Upper lobe of right lung (tissue), 1 donor: Measurements from ENCODE around the gene RAMP1. TPM values are rescaled to one million over a fixed set of nuclear protein-coding genes. Genes with fewer than 3 reads are reported as not detected.

Experiments
- ATAC-seq: fragments of 200-7000 bp; cut with Tn5 transposase; one replicate; pipeline ENCODE4 v1.9.1; 2020; ENCODE audit warnings: mild to moderate bottlenecking, moderate library complexity
- DNase-seq: peaks from one replicate; pipeline ENCODE4 v3.0.0-alpha.2; 2020
- H3K27ac ChIP-seq: fragments of 200-600 bp; one replicate; pipeline ENCODE4 v1.8.0; 2022
- H3K27me3 ChIP-seq: fragments of 200-600 bp; one replicate; pipeline ENCODE4 v1.8.0; 2022; ENCODE audit warnings: mild to moderate bottlenecking
- H3K36me3 ChIP-seq: fragments of 200-600 bp; one replicate; pipeline ENCODE4 v1.8.0; 2022
- H3K4me1 ChIP-seq: fragments of 200-600 bp; one replicate; pipeline ENCODE4 v1.8.0; 2022
- H3K4me3 ChIP-seq: fragments of 200-600 bp; one replicate; pipeline ENCODE4 v1.8.0; 2022; ENCODE audit warnings: mild to moderate bottlenecking
- H3K9me3 ChIP-seq: fragments of 200-600 bp; one replicate; pipeline ENCODE4 v1.8.0; 2022
- intact Hi-C: fragments of 100-400 bp; cut with DNase I; formaldehyde crosslinking; loops from one replicate; pipeline ENCODE4 v1.11.0; 2022
- total RNA-seq: library from RNA; stranded (reverse); fragmentation: NEBNext Ultra II Directional; extraction: Animal tissue kit (Norgen Biotek cat#: 25700); gene quantifications from one replicate; pipeline ENCODE4 v1.2.1, GENCODE V29; 2021
- TF ChIP-seq, protein P1 (sequence below): fragments of 200-600 bp; IDR thresholded peaks from one replicate; pipeline ENCODE4 v1.8.0; 2022; ENCODE audit warnings: antibody characterized with exemption
- donor health status: DM: no; HTN: yes; CAD: no; lungs with severe emphysema.

RAMP1 gene
- total RNA-seq, 1 donor from 2014 or later = 11.1 TPM

DNA sequence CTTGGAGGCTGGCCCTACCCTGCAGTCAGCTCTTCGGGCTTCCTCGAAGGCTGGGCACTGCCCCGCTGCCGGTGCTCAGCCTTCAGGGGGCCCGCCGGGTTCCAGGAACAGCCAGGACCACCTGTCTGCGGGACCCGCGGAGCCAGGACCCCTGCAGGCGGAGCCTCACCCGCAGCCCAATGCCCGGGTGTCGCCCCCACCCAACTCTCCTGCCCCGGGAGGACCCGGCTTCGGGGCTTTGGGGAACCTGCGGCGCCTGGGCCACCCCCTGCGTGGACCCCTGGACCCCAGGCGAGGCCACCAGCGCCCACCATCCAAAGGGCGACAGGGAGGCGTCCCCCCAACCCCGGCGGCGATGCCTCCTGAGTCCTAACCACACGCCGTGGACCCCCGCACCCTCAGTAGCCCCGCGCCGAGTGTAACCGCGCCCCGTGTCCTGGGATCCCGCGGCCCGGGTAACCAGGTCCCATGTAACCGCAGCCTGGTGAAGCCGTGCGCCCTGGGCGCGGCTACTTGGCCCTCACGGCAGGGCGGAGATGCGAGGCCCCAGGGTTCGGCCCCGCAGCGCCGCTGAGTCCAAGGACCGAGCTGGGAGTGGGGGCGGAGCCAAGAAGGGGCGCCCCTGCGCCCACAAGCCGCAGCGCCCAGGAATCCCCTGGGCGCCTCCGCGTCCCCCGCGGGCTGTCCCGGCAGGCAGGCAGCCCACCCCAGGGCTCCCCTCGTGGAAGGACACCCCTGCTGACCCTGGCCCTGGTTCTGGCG is 96.4 kb downstream of the RAMP1 start:
- Histone ChIP-seq H3K4me3 (peak overlapping the region; percentile 19), H3K27me3 (peaks cover 26% of the 10 kb centered on the region), H3K27ac (no peak overlapping the region), H3K9me3 (no peaks in the 10 kb centered on the region), H3K4me1 (peaks cover 5% of the 10 kb centered on the region), H3K36me3 (no peaks in the 10 kb centered on the region)
- TF ChIP-seq, protein P1, sequence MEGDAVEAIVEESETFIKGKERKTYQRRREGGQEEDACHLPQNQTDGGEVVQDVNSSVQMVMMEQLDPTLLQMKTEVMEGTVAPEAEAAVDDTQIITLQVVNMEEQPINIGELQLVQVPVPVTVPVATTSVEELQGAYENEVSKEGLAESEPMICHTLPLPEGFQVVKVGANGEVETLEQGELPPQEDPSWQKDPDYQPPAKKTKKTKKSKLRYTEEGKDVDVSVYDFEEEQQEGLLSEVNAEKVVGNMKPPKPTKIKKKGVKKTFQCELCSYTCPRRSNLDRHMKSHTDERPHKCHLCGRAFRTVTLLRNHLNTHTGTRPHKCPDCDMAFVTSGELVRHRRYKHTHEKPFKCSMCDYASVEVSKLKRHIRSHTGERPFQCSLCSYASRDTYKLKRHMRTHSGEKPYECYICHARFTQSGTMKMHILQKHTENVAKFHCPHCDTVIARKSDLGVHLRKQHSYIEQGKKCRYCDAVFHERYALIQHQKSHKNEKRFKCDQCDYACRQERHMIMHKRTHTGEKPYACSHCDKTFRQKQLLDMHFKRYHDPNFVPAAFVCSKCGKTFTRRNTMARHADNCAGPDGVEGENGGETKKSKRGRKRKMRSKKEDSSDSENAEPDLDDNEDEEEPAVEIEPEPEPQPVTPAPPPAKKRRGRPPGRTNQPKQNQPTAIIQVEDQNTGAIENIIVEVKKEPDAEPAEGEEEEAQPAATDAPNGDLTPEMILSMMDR = no peak
- DNase-seq (no peak), ATAC-seq (peak; percentile 39)
- intact Hi-C loops = no loop called here

DNA sequence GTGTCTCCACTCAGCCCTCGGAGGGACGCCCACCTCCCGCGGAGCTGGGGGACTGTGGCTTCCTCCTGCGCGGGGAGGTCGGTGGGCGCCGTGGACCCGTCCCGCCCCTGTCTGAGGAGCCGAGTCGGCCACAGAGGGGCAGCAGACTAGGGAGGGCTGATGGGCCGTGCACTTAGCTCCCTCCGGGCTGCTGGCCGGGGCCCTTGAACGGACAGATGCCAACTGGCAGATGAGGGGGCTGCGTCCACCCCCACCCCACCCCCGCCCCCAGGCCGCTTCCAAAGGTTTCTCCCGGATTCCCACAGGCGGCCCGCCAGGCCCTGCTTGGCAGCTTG is 96.9 kb downstream of the RAMP1 start:
- DNase-seq (no peak), ATAC-seq (peak; percentile 36)
- Histone ChIP-seq H3K9me3 (no peaks in the 10 kb centered on the region), H3K4me1 (peaks cover 5% of the 10 kb centered on the region), H3K27ac (no peak overlapping the region), H3K4me3 (peak overlapping the region; percentile 19), H3K36me3 (no peaks in the 10 kb centered on the region), H3K27me3 (peaks cover 26% of the 10 kb centered on the region)
- TF ChIP-seq, protein P1 = no peak
- intact Hi-C loops = no loop called here

DNA sequence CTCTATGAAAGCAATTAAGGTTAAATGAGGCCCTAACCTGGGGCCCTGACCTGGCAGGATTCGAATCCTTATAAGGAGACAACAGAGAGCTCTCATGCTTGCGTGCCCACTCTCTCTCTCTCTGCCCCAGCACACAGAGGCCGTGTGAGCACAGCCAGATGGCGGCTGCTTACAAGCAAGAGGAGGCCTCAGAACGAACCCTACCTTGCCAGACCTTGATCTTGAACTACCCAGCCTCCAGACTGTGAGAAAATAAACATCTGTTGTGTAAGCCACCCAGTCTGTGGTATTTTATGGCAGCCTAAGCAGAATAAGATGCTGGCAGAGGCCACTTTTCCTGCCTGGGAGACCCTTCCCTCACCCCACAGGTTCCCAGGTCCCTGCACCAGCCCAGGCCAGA is 102.2 kb downstream of the RAMP1 start:
- H3K4me1 ChIP-seq = peaks cover 5% of the 10 kb centered on the region
- H3K9me3 ChIP-seq = no peaks in the 10 kb centered on the region
- no peaks in the 10 kb centered on the region for H3K36me3 ChIP-seq
- DNase-seq = peak; percentile 20
- H3K27me3 ChIP-seq = no peaks in the 10 kb centered on the region
- H3K27ac ChIP-seq = no peak overlapping the region
- no peak for ATAC-seq
- TF ChIP-seq, protein P1 = no peak
- intact Hi-C loops = no loop called here
- H3K4me3 ChIP-seq = no peak overlapping the region

Other genes with a start within 250 kb of the RAMP1 start
- 178 TPM for gene LRRFIP1, start 232.0 kb upstream of the RAMP1 start, total RNA-seq
- 1.8 TPM for gene RBM44, start 60.8 kb upstream of the RAMP1 start, total RNA-seq
- 51.4 TPM for gene UBE2F, start 107.4 kb downstream of the RAMP1 start, total RNA-seq
- 13.0 TPM for gene SCLY, start 201.4 kb downstream of the RAMP1 start, total RNA-seq
- 0.35 TPM for gene ESPNL, start 240.7 kb downstream of the RAMP1 start, total RNA-seq